ENCODE measurements around the gene DLX3. TPM values are rescaled to one million over a fixed set of nuclear protein-coding genes. Genes with fewer than 3 reads are reported as not detected.

The DLX3 gene
- total RNA-seq, 2 donors from 2014 or later = 0.58 to 1.4 TPM

- no peak overlapping the region for H3K27ac Mint-ChIP-seq
Measured at GRCh38 chr17:49992933-49993422, 2.0 kb downstream of the DLX3 start.

DNA sequence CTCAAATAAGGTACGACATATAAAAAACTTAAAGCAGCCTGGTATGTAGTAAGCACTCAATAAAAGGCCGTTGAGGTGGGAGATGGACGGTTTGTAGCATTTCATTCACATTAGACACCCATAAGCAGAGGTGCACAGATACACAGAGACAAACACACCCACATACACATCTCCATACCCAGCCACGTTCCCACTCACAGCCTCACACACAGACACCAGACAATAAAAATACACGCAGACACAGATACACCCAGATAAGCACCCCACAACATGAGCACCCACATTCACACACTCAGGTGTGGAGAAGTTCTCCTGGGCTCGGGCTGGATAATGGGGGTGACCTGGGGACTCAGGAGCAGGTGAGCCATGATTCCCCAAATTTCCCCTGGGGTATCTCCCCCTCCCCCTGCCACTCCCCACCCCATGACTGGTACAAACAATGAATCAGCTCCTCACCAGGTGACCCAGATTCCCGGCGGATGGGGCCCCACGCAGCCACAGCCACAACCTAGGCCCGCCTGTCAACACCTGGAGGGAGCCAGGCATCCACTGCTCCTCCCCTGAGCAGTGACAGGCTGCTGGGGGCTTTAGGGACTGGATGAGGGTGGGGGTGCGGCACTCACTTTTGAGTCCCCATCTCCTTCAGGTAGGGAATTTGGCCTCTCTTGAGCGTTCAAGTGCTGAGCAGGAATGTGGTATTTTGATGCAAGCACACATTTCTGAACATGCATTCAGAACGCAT is 2.7 kb downstream of the DLX3 start:
- Histone ChIP-seq H3K9ac (ENCODE audit: extremely low read depth, low read length, poor library complexity, severe bottlenecking) (no peak overlapping the region), H3K9me3 (ENCODE audit: control insufficient read depth, low read length) (peaks cover 6% of the 10 kb centered on the region), H3K36me3 (ENCODE audit: control insufficient read depth, insufficient read depth, low read length) (no peaks in the 10 kb centered on the region), H3K27ac (ENCODE audit: low read depth, low read length) (no peak overlapping the region), H3K4me3 (ENCODE audit: low read length) (no peak overlapping the region), H3K27me3 (ENCODE audit: control insufficient read depth, insufficient read depth, low read length, poor library complexity, severe bottlenecking) (peaks cover 100% of the 10 kb centered on the region), H3K4me1 (ENCODE audit: control insufficient read depth, insufficient read depth, low read length) (no peaks in the 10 kb centered on the region)
- WGBS, 2 experiments (ENCODE audit: insufficient coverage in 1 of 2, insufficient read length in 1 of 2) = 86 to 92% methylated on average over 5 to 13 of the region's 13 CpGs
- no peak overlapping the region for H3K27ac Mint-ChIP-seq
- H3K4me1 Mint-ChIP-seq = peaks cover 12% of the 10 kb centered on the region
- peaks cover 95% of the 10 kb centered on the region for H3K27me3 Mint-ChIP-seq (ENCODE audit: insufficient read depth)
- TF ChIP-seq CTCF (conservative IDR thresholded peaks at IDR 0.05) = no peak
- peak; percentile 54 for DNase-seq
- H3K4me3 Mint-ChIP-seq = peak overlapping the region; percentile 56
- peaks cover 1% of the 10 kb centered on the region for H3K9me3 Mint-ChIP-seq
- H3K36me3 Mint-ChIP-seq (ENCODE audit: low read depth) = no peaks in the 10 kb centered on the region

More at GRCh38 chr17:49992933-49993422, 2.0 kb downstream of the DLX3 start:
- peaks cover 95% of the 10 kb centered on the region for H3K27me3 Mint-ChIP-seq (ENCODE audit: insufficient read depth)
- H3K27me3 ChIP-seq (ENCODE audit: control insufficient read depth, insufficient read depth, low read length, poor library complexity, severe bottlenecking) = peaks cover 100% of the 10 kb centered on the region
- 7 to 26% methylated on average over 17 to 23 of the region's 23 CpGs for WGBS, 2 experiments (ENCODE audit: insufficient coverage in 1 of 2, insufficient read length in 1 of 2)
- H3K9ac ChIP-seq (ENCODE audit: extremely low read depth, low read length, poor library complexity, severe bottlenecking) = no peak overlapping the region
- H3K9me3 ChIP-seq (ENCODE audit: control insufficient read depth, low read length) = peaks cover 6% of the 10 kb centered on the region
- no peaks in the 10 kb centered on the region for H3K36me3 ChIP-seq (ENCODE audit: control insufficient read depth, insufficient read depth, low read length)
- no peaks in the 10 kb centered on the region for H3K36me3 Mint-ChIP-seq (ENCODE audit: low read depth)
- H3K4me1 Mint-ChIP-seq = peaks cover 12% of the 10 kb centered on the region
- TF ChIP-seq CTCF (conservative IDR thresholded peaks at IDR 0.05) = no peak
- peaks cover 1% of the 10 kb centered on the region for H3K9me3 Mint-ChIP-seq
- H3K4me3 Mint-ChIP-seq = peak overlapping the region; percentile 56
- H3K27ac ChIP-seq (ENCODE audit: low read depth, low read length) = no peak overlapping the region
- H3K4me3 ChIP-seq (ENCODE audit: low read length) = peak overlapping the region; percentile 71
- DNase-seq = no peak
- H3K4me1 ChIP-seq (ENCODE audit: control insufficient read depth, insufficient read depth, low read length) = no peaks in the 10 kb centered on the region

DNA sequence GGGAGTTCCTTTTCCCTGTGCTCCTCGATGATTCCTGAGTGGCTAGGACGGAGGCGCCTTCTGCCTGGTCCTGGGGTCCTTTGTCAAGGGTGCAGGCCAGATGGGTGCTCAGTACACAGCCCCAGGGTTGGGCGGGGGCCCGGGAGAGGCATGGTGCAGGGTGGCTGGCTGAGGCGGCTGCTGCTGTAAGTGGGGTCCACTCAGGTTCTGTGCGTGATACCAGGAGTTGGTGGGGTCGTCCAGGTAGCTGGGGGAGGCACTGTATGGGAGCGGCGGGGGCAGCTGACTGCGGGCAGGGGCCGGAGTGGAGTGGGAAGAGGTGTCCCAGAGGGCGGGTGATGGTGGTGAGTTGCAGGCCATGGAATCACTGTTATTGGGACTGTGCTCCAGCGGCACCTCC is 3.6 kb downstream of the DLX3 start:
- no peak overlapping the region for H3K4me3 Mint-ChIP-seq
- H3K9me3 Mint-ChIP-seq = peaks cover 1% of the 10 kb centered on the region
- peaks cover 6% of the 10 kb centered on the region for H3K9me3 ChIP-seq (ENCODE audit: control insufficient read depth, low read length)
- no peak overlapping the region for H3K27ac Mint-ChIP-seq
- no peak overlapping the region for H3K4me3 ChIP-seq (ENCODE audit: low read length)
- H3K27ac ChIP-seq (ENCODE audit: low read depth, low read length) = no peak overlapping the region
- H3K36me3 ChIP-seq (ENCODE audit: control insufficient read depth, insufficient read depth, low read length) = no peaks in the 10 kb centered on the region
- TF ChIP-seq CTCF (conservative IDR thresholded peaks at IDR 0.05) = no peak
- H3K4me1 Mint-ChIP-seq = peaks cover 10% of the 10 kb centered on the region
- H3K27me3 Mint-ChIP-seq (ENCODE audit: insufficient read depth) = peaks cover 97% of the 10 kb centered on the region
- H3K4me1 ChIP-seq (ENCODE audit: control insufficient read depth, insufficient read depth, low read length) = no peaks in the 10 kb centered on the region
- peak; percentile 44 for DNase-seq
- H3K27me3 ChIP-seq (ENCODE audit: control insufficient read depth, insufficient read depth, low read length, poor library complexity, severe bottlenecking) = peaks cover 100% of the 10 kb centered on the region
- H3K9ac ChIP-seq (ENCODE audit: extremely low read depth, low read length, poor library complexity, severe bottlenecking) = no peak overlapping the region
- WGBS, 2 experiments (ENCODE audit: insufficient coverage in 1 of 2, insufficient read length in 1 of 2) = 88% methylated on average over 5 to 14 of the region's 14 CpGs
- no peaks in the 10 kb centered on the region for H3K36me3 Mint-ChIP-seq (ENCODE audit: low read depth)
